OCI-LY7 (cell line): Measurements from ENCODE around the gene ARHGEF11. TPM values are rescaled to one million over a fixed set of nuclear protein-coding genes. Genes with fewer than 3 reads are reported as not detected.

Experiments
- BruUV-seq: library from RNA; stranded (reverse); fragments of 400-500 nt; replicated peaks from 2 replicates; lab custom pipeline; 2021; lab: Mats Ljungman, UMichigan
- CTCF ChIA-PET: fragments of 300-600 bp; sonication (Branson Sonifier 250); formaldehyde crosslinking; loops from one replicate; lab custom pipeline; 2022; ENCODE audit warnings: antibody characterized with exemption; ENCODE audit not compliant: unreplicated experiment; lab: Charles Lee
- POLR2A ChIA-PET: fragments of 300-600 bp; sonication (Branson Sonifier 250); formaldehyde crosslinking; loops from one replicate; lab custom pipeline; 2022; ENCODE audit warnings: antibody characterized with exemption; lab: Charles Lee
- DNase-seq: peaks from one replicate; pipeline ENCODE4 v3.0.0-alpha.2; 2015; ENCODE audit warnings: low spot score
- H2AFZ ChIP-seq: fragments of 200-600 bp; sonication (generic), shearing (Covaris generic); 2 replicates; pipeline ENCODE4 v1.6.1; 2014; ENCODE audit warnings: mild to moderate bottlenecking, antibody characterized with exemption, low read length, moderate library complexity
- H3K27ac ChIP-seq: fragments of 200-600 bp; sonication (generic); 2 replicates; pipeline ENCODE4 v1.5.1; 2014; ENCODE audit warnings: mixed run types, low read depth, mild to moderate bottlenecking, moderate library complexity, low read length, inconsistent platforms; ENCODE audit not compliant: poor library complexity, severe bottlenecking
- H3K36me3 ChIP-seq: fragments of 200-600 bp; sonication (generic); 2 replicates; pipeline ENCODE4 v1.6.1; 2014; ENCODE audit warnings: mild to moderate bottlenecking, antibody characterized with exemption, low read length, moderate library complexity, mixed read lengths; ENCODE audit not compliant: insufficient read depth
- H3K4me1 ChIP-seq: fragments of 200-600 bp; sonication (generic); 2 replicates; pipeline ENCODE4 v1.5.1; 2014; ENCODE audit warnings: mild to moderate bottlenecking, low read length; ENCODE audit not compliant: insufficient read depth, poor library complexity, severe bottlenecking
- H3K4me2 ChIP-seq: fragments of 200-600 bp; sonication (generic); 2 replicates; pipeline ENCODE4 v1.6.1; 2014; ENCODE audit warnings: mild to moderate bottlenecking, low read length
- H3K4me3 ChIP-seq: fragments of 200-600 bp; sonication (generic); 2 replicates; pipeline ENCODE4 v1.5.1; 2014; ENCODE audit warnings: mild to moderate bottlenecking, low read depth, low read length; ENCODE audit not compliant: poor library complexity, severe bottlenecking
- H3K79me2 ChIP-seq: fragments of 200-600 bp; sonication (generic); 2 replicates; pipeline ENCODE4 v1.6.1; 2016; ENCODE audit warnings: low read depth, mild to moderate bottlenecking, low read length, moderate library complexity, mixed read lengths; ENCODE audit not compliant: insufficient read depth
- H3K9me2 ChIP-seq: fragments of 200-600 bp; sonication (generic); 2 replicates; pipeline ENCODE4 v1.6.1; 2016; ENCODE audit warnings: mild to moderate bottlenecking, low read length, mixed read lengths; ENCODE audit not compliant: insufficient read depth
- H3K9me3 ChIP-seq: fragments of 200-600 bp; sonication (generic); 2 replicates; pipeline ENCODE4 v1.6.1; 2014; ENCODE audit warnings: mild to moderate bottlenecking, mixed run types, low read length, mixed read lengths
- H4K20me1 ChIP-seq: fragments of 200-600 bp; sonication (generic); 2 replicates; pipeline ENCODE4 v1.6.1; 2014; ENCODE audit warnings: mild to moderate bottlenecking, antibody characterized with exemption, low read length, moderate library complexity, mixed read lengths; ENCODE audit not compliant: insufficient read depth
- EZH2phosphoT487 ChIP-seq: fragments of 200-600 bp; sonication (generic); IDR thresholded peaks from 2 replicates; pipeline ENCODE4 v1.6.1; 2018; ENCODE audit warnings: low read depth, borderline replicate concordance, mild to moderate bottlenecking, mixed run types, antibody characterized with exemption, low read length, moderate library complexity, mixed read lengths
- intact Hi-C: fragments of 100-400 bp; cut with micrococcal nuclease; formaldehyde crosslinking; loops from one replicate; pipeline ENCODE4 v1.10.0; 2022; ENCODE audit not compliant: unreplicated experiment
- total RNA-seq, 2 experiments: library from RNA; depleted of rRNA in 1 of 2; stranded (reverse); fragments of >200 nt in 1 of 2; shearing (Covaris generic) in 1 of 2; gene quantifications; 2 replicates each; pipeline ENCODE4 v1.2.3, GENCODE V29; 2014 to 2022
- TF ChIP-seq, protein P1 (sequence below): fragments of 200-600 bp; sonication (generic); conservative IDR thresholded peaks from 2 replicates; pipeline ENCODE4 v1.5.1; 2014; ENCODE audit warnings: mild to moderate bottlenecking, antibody characterized with exemption, low read length, moderate library complexity, mixed read lengths

Gene ARHGEF11
- total RNA-seq, 2 experiments from 2014 or later: 1.5 to 3.4 TPM

GRCh38 chr1:156889802-156890580 lies 155.6 kb downstream of the ARHGEF11 start:
- BruUV-seq: no TSS peak
- Histone ChIP-seq H4K20me1 (no peaks in the 10 kb centered on the region), H3K4me1 (no peaks in the 10 kb centered on the region), H3K9me3 (no peaks in the 10 kb centered on the region), H3K9me2 (no peaks in the 10 kb centered on the region), H3K36me3 (no peaks in the 10 kb centered on the region), H3K4me3 (no peak overlapping the region), H2AFZ (peak overlapping the region; percentile 32; the same call in 1 of the 2 replicates), H3K27ac (no peak overlapping the region), H3K4me2 (no peak overlapping the region), H3K79me2 (no peaks in the 10 kb centered on the region)
- ChIA-PET CTCF (interaction anchor here (1.3 kb wide), 1 partner anchor 200 kb away, joined by 5 read pairs; no protein-coding TSS in a partner anchor), POLR2A (interaction anchor here (0.6 kb wide), 1 partner anchor 9 kb away, joined by 3 read pairs; no protein-coding TSS in a partner anchor)
- TF ChIP-seq, protein P1, sequence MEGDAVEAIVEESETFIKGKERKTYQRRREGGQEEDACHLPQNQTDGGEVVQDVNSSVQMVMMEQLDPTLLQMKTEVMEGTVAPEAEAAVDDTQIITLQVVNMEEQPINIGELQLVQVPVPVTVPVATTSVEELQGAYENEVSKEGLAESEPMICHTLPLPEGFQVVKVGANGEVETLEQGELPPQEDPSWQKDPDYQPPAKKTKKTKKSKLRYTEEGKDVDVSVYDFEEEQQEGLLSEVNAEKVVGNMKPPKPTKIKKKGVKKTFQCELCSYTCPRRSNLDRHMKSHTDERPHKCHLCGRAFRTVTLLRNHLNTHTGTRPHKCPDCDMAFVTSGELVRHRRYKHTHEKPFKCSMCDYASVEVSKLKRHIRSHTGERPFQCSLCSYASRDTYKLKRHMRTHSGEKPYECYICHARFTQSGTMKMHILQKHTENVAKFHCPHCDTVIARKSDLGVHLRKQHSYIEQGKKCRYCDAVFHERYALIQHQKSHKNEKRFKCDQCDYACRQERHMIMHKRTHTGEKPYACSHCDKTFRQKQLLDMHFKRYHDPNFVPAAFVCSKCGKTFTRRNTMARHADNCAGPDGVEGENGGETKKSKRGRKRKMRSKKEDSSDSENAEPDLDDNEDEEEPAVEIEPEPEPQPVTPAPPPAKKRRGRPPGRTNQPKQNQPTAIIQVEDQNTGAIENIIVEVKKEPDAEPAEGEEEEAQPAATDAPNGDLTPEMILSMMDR: peak; percentile 86
- TF ChIP-seq EZH2phosphoT487: no peak
- intact Hi-C loops: loop anchor here (1.0 to 2.0 kb wide), 4 partner anchors 51 to 201 kb away; no protein-coding TSS in a partner anchor
- DNase-seq: peak; percentile 74

DNA sequence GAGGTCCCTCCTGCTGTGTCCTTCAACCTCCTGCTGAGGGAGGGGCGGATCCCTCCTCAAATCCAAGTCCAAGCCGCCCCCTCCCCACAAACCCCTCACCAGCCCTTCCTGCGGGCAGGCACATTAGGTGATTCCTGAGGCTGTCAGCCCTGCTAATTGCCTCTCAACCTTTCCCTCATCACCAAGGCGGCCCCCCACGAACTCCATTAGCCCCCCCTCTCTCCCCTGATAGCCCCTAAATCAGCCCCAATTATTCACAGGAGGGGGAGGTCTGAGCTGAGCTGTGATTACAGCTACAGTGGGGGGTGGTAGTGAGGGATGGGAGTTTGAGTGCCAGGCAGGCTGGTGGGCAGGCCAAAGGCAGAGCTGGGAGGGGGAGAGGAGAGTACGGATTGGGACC lies 157.8 kb downstream of the ARHGEF11 start:
- Histone ChIP-seq H3K4me2 (no peak overlapping the region), H3K27ac (no peak overlapping the region), H2AFZ (no peak overlapping the region), H3K79me2 (no peaks in the 10 kb centered on the region), H3K36me3 (no peaks in the 10 kb centered on the region), H3K4me3 (no peak overlapping the region), H3K4me1 (no peaks in the 10 kb centered on the region), H3K9me2 (no peaks in the 10 kb centered on the region), H3K9me3 (no peaks in the 10 kb centered on the region), H4K20me1 (no peaks in the 10 kb centered on the region)
- POLR2A ChIA-PET: interaction anchor here (0.6 kb wide), 1 partner anchor 109 kb away, joined by 3 read pairs; no protein-coding TSS in a partner anchor
- TF ChIP-seq, protein P1: no peak
- TF ChIP-seq EZH2phosphoT487: no peak
- intact Hi-C loops: no loop called here
- BruUV-seq: no TSS peak
- CTCF ChIA-PET: interaction anchor here (0.6 kb wide), 2 partner anchors 28 to 51 kb away, joined by 3 read pairs; no protein-coding TSS in a partner anchor
- DNase-seq: no peak

DNA sequence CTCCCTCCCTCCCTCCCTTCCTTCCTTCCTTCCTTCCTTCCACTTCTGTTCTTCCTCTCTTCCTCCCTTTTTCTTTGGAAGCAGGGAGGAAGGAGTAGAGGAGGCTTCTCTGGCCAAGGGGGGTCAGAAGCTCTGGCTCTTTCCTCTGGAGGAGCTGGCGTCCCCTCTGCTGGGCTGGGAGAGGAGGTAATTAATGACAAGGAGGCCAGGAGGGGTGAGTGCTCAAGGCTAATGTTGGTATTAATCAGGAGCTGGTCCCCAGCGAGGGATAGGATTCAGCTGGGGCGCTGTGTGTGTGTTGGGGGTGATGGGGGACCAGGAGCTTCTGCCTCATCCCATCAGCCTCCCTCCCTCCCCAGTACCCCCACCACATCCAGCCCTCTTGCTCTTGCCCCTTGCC lies 158.2 kb downstream of the ARHGEF11 start:
- no peaks in the 10 kb centered on the region for H3K36me3 ChIP-seq
- no peaks in the 10 kb centered on the region for H3K4me1 ChIP-seq
- H3K9me3 ChIP-seq: no peaks in the 10 kb centered on the region
- H3K9me2 ChIP-seq: no peaks in the 10 kb centered on the region
- no peak for DNase-seq
- no peak overlapping the region for H3K4me2 ChIP-seq
- no TSS peak for BruUV-seq
- H3K4me3 ChIP-seq: no peak overlapping the region
- intact Hi-C loops: no loop called here
- TF ChIP-seq, protein P1: no peak
- no peak for TF ChIP-seq EZH2phosphoT487
- ChIA-PET POLR2A (interaction anchor here (0.6 kb wide), 1 partner anchor 109 kb away, joined by 3 read pairs; no protein-coding TSS in a partner anchor), CTCF (interaction anchor here (0.6 kb wide), 1 partner anchor 51 kb away, joined by 3 read pairs; no protein-coding TSS in a partner anchor)
- H3K79me2 ChIP-seq: no peaks in the 10 kb centered on the region
- H4K20me1 ChIP-seq: no peaks in the 10 kb centered on the region
- no peak overlapping the region for H3K27ac ChIP-seq
- no peak overlapping the region for H2AFZ ChIP-seq
